CD14-positive monocyte (primary cell): Measurements from ENCODE around the gene SEMA3E. TPM values are rescaled to one million over a fixed set of nuclear protein-coding genes. Genes with fewer than 3 reads are reported as not detected.

ENCODE experiments used
- DNase-seq, 3 donors: peaks; one replicate each; pipeline ENCODE4 v3.0.0-alpha.2; 2011 to 2022
- H2AFZ ChIP-seq: 2 replicates; pipeline ENCODE4 v1.6.0; 2012; ENCODE audit warnings: mild to moderate bottlenecking, low read depth, low read length, inconsistent platforms; ENCODE audit not compliant: insufficient read depth, poor library complexity, severe bottlenecking
- H3K27ac ChIP-seq, 2 donors: 1 replicate in 1 of 2; 2 replicates in 1 of 2; pipeline ENCODE4 v1.5.1; 2012 to 2013; ENCODE audit warnings: low read length in 2 of 2, control low read depth in 1 of 2, inconsistent platforms in 1 of 2, low read depth in 1 of 2, mild to moderate bottlenecking in 1 of 2
- H3K27me3 ChIP-seq, 2 donors: one replicate each; pipeline versions ENCODE4 v1.6.0 to v1.6.1; 2011 to 2013; ENCODE audit warnings: low read length in 2 of 2; ENCODE audit not compliant: control insufficient read depth in 2 of 2, insufficient read depth in 2 of 2
- H3K36me3 ChIP-seq, 2 donors: replicated peaks in 1 of 2; 1 replicate in 1 of 2; 2 replicates in 1 of 2; pipeline versions ENCODE4 v1.5.1 to v1.6.1; 2012 to 2013; ENCODE audit warnings: low read length in 2 of 2, control low read depth in 1 of 2, inconsistent platforms in 1 of 2, mild to moderate bottlenecking in 1 of 2; ENCODE audit not compliant: insufficient read depth in 2 of 2, control insufficient read depth in 1 of 2
- H3K4me1 ChIP-seq, 2 donors: 1 replicate in 1 of 2; 2 replicates in 1 of 2; pipeline versions ENCODE4 v1.5.1 to v1.6.1; 2012 to 2013; ENCODE audit warnings: low read length in 2 of 2, control low read depth in 1 of 2, inconsistent platforms in 1 of 2, mild to moderate bottlenecking in 1 of 2, moderate library complexity in 1 of 2; ENCODE audit not compliant: insufficient read depth in 2 of 2, control insufficient read depth in 1 of 2
- H3K4me2 ChIP-seq: replicated peaks from 2 replicates; pipeline ENCODE3; 2012; ENCODE audit warnings: low read length, moderate library complexity, mild to moderate bottlenecking; ENCODE audit not compliant: poor library complexity, severe bottlenecking; ENCODE audit errors: extremely low read depth
- H3K4me3 ChIP-seq, 3 experiments: fragments of 200-600 bp in 1 of 3; sonication (generic) in 1 of 3; replicated peaks in 1 of 3; 1 replicate in 2 of 3; 2 replicates in 1 of 3; pipeline ENCODE4 v1.5.1; 2011 to 2013; ENCODE audit warnings: low read length in 3 of 3, mild to moderate bottlenecking in 3 of 3, control low read depth in 2 of 3, low read depth in 2 of 3, inconsistent platforms in 1 of 3, moderate library complexity in 1 of 3
- H3K79me2 ChIP-seq: 2 replicates; pipeline ENCODE4 v1.6.0; 2012; ENCODE audit warnings: mild to moderate bottlenecking, control low read depth, inconsistent platforms, low read length, moderate library complexity; ENCODE audit not compliant: insufficient read depth
- H3K9ac ChIP-seq: 2 replicates; pipeline ENCODE4 v1.6.0; 2017; ENCODE audit warnings: low read length, mild to moderate bottlenecking; ENCODE audit not compliant: insufficient read depth, poor library complexity, severe bottlenecking
- H3K9me3 ChIP-seq, 2 donors: replicated peaks in 1 of 2; 1 replicate in 1 of 2; 2 replicates in 1 of 2; pipeline versions ENCODE4 v1.5.1 to v1.6.1; 2012 to 2013; ENCODE audit warnings: low read length in 2 of 2, control low read depth in 1 of 2; ENCODE audit not compliant: control insufficient read depth in 1 of 2, insufficient read depth in 1 of 2
- H4K20me1 ChIP-seq: 2 replicates; pipeline ENCODE4 v1.6.0; 2012; ENCODE audit warnings: mild to moderate bottlenecking, low read length, control low read depth, moderate library complexity; ENCODE audit not compliant: insufficient read depth
- H3K27ac Mint-ChIP-seq, 7 donors: one replicate each; pipeline ENCODE4 v1.8.0; 2020; ENCODE audit warnings: mild to moderate bottlenecking in 7 of 7, mixed read lengths in 7 of 7, moderate library complexity in 6 of 7, inconsistent platforms in 2 of 7
- H3K27me3 Mint-ChIP-seq, 3 donors: one replicate each; pipeline ENCODE4 v1.8.0; 2021 to 2022; ENCODE audit warnings: low read depth in 3 of 3, mild to moderate bottlenecking in 3 of 3, mixed read lengths in 3 of 3, moderate library complexity in 3 of 3, inconsistent platforms in 1 of 3
- H3K36me3 Mint-ChIP-seq, 2 donors: one replicate each; pipeline ENCODE4 v1.8.0; 2020; ENCODE audit warnings: mixed read lengths in 2 of 2, inconsistent platforms in 1 of 2, mild to moderate bottlenecking in 1 of 2
- H3K4me1 Mint-ChIP-seq: one replicate; pipeline ENCODE4 v1.8.0; 2020; ENCODE audit warnings: mild to moderate bottlenecking, mixed read lengths
- H3K4me3 Mint-ChIP-seq, 2 donors: one replicate each; pipeline ENCODE4 v1.8.0; 2020; ENCODE audit warnings: mild to moderate bottlenecking in 2 of 2, mixed read lengths in 2 of 2, moderate library complexity in 1 of 2
- H3K9me3 Mint-ChIP-seq, 7 donors: one replicate each; pipeline ENCODE4 v1.8.0; 2020 to 2022; ENCODE audit warnings: mixed read lengths in 7 of 7, mild to moderate bottlenecking in 6 of 7, moderate library complexity in 6 of 7, inconsistent platforms in 2 of 7
- WGBS: methylation state at CpG from one replicate; pipeline ENCODE4 v1.1.5; 2013; ENCODE audit warnings: missing lambda C conversion rate; ENCODE audit not compliant: insufficient coverage; 5-methylcytosine and 5-hydroxymethylcytosine counted together
- intact Hi-C, 2 donors: fragments of 100-400 bp; cut with micrococcal nuclease; formaldehyde crosslinking; loops; one replicate each; pipeline versions ENCODE4 v1.15.0 to v1.15.1; 2023
- polyA plus RNA-seq, 3 donors: library from polyadenylated mRNA; depleted of rRNA in 1 of 3; unstranded in 2 of 3; stranded (reverse) in 1 of 3; fragments of 300-500 nt in 2 of 3; fragments of >200 nt in 1 of 3; fragmentation: Illumina TruSeq in 2 of 3; gene quantifications; 1 replicate in 2 of 3; 2 replicates in 1 of 3; pipeline ENCODE4 v1.2.3, GENCODE V29; 2012 to 2021
- TF ChIP-seq, protein P1 (sequence below): fragments of 200-600 bp; IDR thresholded peaks from one replicate; pipeline ENCODE4 v1.8.0; 2022; ENCODE audit warnings: antibody characterized with exemption, mild to moderate bottlenecking

The SEMA3E gene
- polyA plus RNA-seq, 3 donors: not detected

DNA sequence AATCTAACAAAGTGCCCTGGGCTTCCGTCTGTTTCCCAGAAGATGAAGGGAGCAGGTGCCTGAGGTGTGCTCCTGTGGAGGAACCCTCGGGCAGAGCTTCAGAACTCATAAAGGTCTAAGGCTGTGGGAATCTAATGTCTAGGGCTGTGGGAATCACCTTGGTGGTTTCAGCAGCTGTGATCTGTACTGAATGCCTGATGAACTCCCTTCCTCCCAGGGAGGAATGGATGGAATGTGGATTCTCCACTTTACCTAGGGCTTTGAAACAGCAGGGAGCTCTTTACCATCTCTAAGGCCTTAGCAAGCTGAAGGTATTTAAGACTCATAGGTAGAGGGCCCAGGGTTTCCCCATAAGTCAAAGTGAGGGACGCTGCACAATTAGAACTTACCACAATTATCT lies 36.0 kb upstream of the SEMA3E start:
- Histone ChIP-seq H3K4me2 (no peak overlapping the region), H3K9me3 (no peaks in the 10 kb centered on the region), H3K4me1 (no peaks in the 10 kb centered on the region), H3K4me3 (no peak overlapping the region), H3K27me3 (no peaks in the 10 kb centered on the region), H3K79me2 (no peaks in the 10 kb centered on the region), H4K20me1 (no peaks in the 10 kb centered on the region), H3K36me3 (no peaks in the 10 kb centered on the region), H2AFZ (no peak overlapping the region), H3K27ac (no peak overlapping the region), H3K9ac (no peak overlapping the region)
- H3K9me3 Mint-ChIP-seq: peaks cover 0 to 2% (median 0%) of the 10 kb centered on the region in 7 donors
- no peak overlapping the region for H3K27ac Mint-ChIP-seq
- no CpG with 5 or more reads among the region's 3 CpGs for WGBS
- H3K4me3 Mint-ChIP-seq: no peak overlapping the region
- no peak for DNase-seq
- intact Hi-C loops: no loop called here
- TF ChIP-seq, protein P1, sequence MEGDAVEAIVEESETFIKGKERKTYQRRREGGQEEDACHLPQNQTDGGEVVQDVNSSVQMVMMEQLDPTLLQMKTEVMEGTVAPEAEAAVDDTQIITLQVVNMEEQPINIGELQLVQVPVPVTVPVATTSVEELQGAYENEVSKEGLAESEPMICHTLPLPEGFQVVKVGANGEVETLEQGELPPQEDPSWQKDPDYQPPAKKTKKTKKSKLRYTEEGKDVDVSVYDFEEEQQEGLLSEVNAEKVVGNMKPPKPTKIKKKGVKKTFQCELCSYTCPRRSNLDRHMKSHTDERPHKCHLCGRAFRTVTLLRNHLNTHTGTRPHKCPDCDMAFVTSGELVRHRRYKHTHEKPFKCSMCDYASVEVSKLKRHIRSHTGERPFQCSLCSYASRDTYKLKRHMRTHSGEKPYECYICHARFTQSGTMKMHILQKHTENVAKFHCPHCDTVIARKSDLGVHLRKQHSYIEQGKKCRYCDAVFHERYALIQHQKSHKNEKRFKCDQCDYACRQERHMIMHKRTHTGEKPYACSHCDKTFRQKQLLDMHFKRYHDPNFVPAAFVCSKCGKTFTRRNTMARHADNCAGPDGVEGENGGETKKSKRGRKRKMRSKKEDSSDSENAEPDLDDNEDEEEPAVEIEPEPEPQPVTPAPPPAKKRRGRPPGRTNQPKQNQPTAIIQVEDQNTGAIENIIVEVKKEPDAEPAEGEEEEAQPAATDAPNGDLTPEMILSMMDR: no peak
- no peaks in the 10 kb centered on the region for H3K36me3 Mint-ChIP-seq
- H3K4me1 Mint-ChIP-seq: no peaks in the 10 kb centered on the region
- H3K27me3 Mint-ChIP-seq: no peaks in the 10 kb centered on the region

DNA sequence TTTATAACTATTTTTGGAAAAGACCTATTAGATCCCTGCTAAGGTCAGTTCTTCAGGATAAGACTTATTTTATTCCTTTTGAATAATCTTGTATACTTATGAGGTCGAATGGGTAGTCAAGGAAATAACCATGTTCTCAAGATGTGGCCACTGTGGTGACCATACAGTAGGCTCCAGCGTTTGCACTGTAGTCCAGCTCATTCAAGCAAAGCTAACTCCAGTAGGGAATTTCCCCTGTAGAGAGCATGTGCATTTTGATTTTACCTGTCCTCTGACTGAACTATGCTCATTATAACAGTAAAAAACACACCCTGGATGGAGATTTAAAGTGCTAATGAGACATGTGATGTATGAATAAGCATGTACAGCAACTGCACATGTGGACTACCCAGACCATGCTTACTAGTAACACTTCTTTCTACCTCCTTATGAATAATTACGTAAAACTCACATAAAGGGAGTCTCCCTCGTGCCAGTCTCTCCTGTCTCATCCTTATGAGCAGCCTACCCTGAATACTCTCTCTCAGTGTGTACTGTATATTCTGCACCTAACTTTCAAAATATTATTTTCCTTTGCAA lies 32.4 kb upstream of the SEMA3E start:
- Histone ChIP-seq H3K4me1 (no peaks in the 10 kb centered on the region), H3K4me2 (no peak overlapping the region), H3K4me3 (no peak overlapping the region), H3K27ac (no peak overlapping the region), H3K9me3 (no peaks in the 10 kb centered on the region), H3K36me3 (no peaks in the 10 kb centered on the region), H3K79me2 (no peaks in the 10 kb centered on the region), H3K9ac (no peak overlapping the region), H2AFZ (no peak overlapping the region), H3K27me3 (no peaks in the 10 kb centered on the region), H4K20me1 (no peaks in the 10 kb centered on the region)
- TF ChIP-seq, protein P1: no peak
- Mint-ChIP-seq H3K9me3 (peaks cover 0 to 6% (median 0%) of the 10 kb centered on the region in 7 donors), H3K4me3 (no peak overlapping the region), H3K4me1 (no peaks in the 10 kb centered on the region), H3K27me3 (no peaks in the 10 kb centered on the region), H3K36me3 (no peaks in the 10 kb centered on the region), H3K27ac (no peak overlapping the region)
- no CpG with 5 or more reads among the region's 4 CpGs for WGBS
- DNase-seq: no peak
- intact Hi-C loops: no loop called here
